Endothelial cell (in vitro differentiated cells): Measurements from ENCODE around the gene CYP27A1. TPM values are rescaled to one million over a fixed set of nuclear protein-coding genes. Genes with fewer than 3 reads are reported as not detected.

Source experiments
- DNase-seq: peaks from one replicate; pipeline ENCODE4 v3.0.0; 2021; ENCODE audit warnings: low spot score
- H3K27ac Mint-ChIP-seq: one replicate; pipeline ENCODE4 v1.8.0; 2021; ENCODE audit warnings: mixed read lengths, inconsistent platforms; ENCODE audit not compliant: unreplicated experiment
- H3K27me3 Mint-ChIP-seq: one replicate; pipeline ENCODE4 v1.8.0; 2021; ENCODE audit warnings: mild to moderate bottlenecking, moderate library complexity, mixed read lengths, inconsistent platforms; ENCODE audit not compliant: unreplicated experiment
- H3K36me3 Mint-ChIP-seq: one replicate; pipeline ENCODE4 v1.8.0; 2021; ENCODE audit warnings: mild to moderate bottlenecking, low read depth, mixed read lengths, inconsistent platforms; ENCODE audit not compliant: unreplicated experiment
- H3K4me1 Mint-ChIP-seq: one replicate; pipeline ENCODE4 v1.8.0; 2021; ENCODE audit warnings: mild to moderate bottlenecking, mixed read lengths, inconsistent platforms; ENCODE audit not compliant: unreplicated experiment
- H3K4me3 Mint-ChIP-seq: one replicate; pipeline ENCODE4 v1.8.0; 2021; ENCODE audit warnings: mild to moderate bottlenecking, mixed read lengths, inconsistent platforms; ENCODE audit not compliant: unreplicated experiment
- H3K9me3 Mint-ChIP-seq: one replicate; pipeline ENCODE4 v1.8.0; 2021; ENCODE audit warnings: mixed read lengths, inconsistent platforms; ENCODE audit not compliant: unreplicated experiment
- total RNA-seq: library from RNA; stranded (reverse); fragmentation: NEBNext Ultra II Directional; extraction: Animal tissue kit (Norgen Biotek cat#: 25700); gene quantifications from one replicate; pipeline ENCODE4 v1.2.1, GENCODE V29; 2021; ENCODE audit not compliant: unreplicated experiment
- TF ChIP-seq, protein P1 (sequence below): fragments of 200-600 bp; sonication (generic); IDR thresholded peaks from one replicate; pipeline ENCODE4 v1.5.0; 2021; ENCODE audit warnings: antibody characterized with exemption; ENCODE audit not compliant: unreplicated experiment

Gene CYP27A1
- total RNA-seq, 1 donor from 2014 or later, result 9.0 TPM

GRCh38 chr2:218746470-218746795, 35.5 kb upstream of the CYP27A1 start:
- Mint-ChIP-seq H3K4me1 (no peaks in the 10 kb centered on the region), H3K4me3 (no peak overlapping the region), H3K27ac (no peak overlapping the region), H3K9me3 (no peaks in the 10 kb centered on the region), H3K27me3 (peaks cover 3% of the 10 kb centered on the region), H3K36me3 (peaks cover 62% of the 10 kb centered on the region)
- no peak for DNase-seq
- TF ChIP-seq, protein P1, sequence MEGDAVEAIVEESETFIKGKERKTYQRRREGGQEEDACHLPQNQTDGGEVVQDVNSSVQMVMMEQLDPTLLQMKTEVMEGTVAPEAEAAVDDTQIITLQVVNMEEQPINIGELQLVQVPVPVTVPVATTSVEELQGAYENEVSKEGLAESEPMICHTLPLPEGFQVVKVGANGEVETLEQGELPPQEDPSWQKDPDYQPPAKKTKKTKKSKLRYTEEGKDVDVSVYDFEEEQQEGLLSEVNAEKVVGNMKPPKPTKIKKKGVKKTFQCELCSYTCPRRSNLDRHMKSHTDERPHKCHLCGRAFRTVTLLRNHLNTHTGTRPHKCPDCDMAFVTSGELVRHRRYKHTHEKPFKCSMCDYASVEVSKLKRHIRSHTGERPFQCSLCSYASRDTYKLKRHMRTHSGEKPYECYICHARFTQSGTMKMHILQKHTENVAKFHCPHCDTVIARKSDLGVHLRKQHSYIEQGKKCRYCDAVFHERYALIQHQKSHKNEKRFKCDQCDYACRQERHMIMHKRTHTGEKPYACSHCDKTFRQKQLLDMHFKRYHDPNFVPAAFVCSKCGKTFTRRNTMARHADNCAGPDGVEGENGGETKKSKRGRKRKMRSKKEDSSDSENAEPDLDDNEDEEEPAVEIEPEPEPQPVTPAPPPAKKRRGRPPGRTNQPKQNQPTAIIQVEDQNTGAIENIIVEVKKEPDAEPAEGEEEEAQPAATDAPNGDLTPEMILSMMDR, result no peak

GRCh38 chr2:218746960-218747359, 35.0 kb upstream of the CYP27A1 start:
- H3K4me3 Mint-ChIP-seq, result no peak overlapping the region
- no peaks in the 10 kb centered on the region for H3K9me3 Mint-ChIP-seq
- H3K27me3 Mint-ChIP-seq, result peaks cover 3% of the 10 kb centered on the region
- H3K27ac Mint-ChIP-seq, result no peak overlapping the region
- peaks cover 63% of the 10 kb centered on the region for H3K36me3 Mint-ChIP-seq
- H3K4me1 Mint-ChIP-seq, result no peaks in the 10 kb centered on the region
- TF ChIP-seq, protein P1, result no peak
- no peak for DNase-seq

DNA sequence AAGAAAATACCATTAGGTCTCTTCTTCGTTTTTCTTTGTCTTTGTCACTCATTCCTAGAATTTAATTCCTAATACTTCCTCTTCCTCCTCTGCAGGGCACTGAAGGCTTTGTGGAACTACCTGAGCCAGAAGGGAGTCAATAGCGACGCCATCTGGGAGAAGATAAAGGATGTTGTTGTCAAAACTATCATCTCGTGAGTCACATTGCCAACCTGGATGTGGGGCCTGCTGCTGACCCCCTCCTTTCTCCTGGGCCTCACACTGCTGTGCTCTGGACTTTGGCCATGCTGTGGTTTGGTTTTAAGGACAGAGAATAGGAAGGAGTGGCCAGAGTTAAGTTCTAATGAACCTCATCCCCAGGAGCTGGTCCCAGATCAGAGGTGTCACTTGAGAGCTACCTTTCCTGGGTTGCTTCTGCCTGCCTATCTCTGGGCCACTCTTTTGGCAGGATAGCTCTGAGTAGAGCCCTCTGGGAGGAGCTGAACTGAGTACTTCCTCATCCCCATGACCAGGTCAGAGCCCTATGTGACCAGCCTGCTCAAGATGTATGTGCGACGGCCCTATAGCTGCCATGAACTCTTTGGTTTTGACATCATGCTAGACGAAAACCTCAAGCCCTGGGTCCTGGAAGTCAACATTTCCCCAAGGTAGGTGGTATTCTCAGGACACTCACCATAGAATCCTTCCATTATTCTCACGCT, 33.1 kb upstream of the CYP27A1 start:
- Mint-ChIP-seq H3K9me3 (no peaks in the 10 kb centered on the region), H3K36me3 (peaks cover 71% of the 10 kb centered on the region), H3K27ac (peak overlapping the region; percentile 27), H3K4me3 (no peak overlapping the region), H3K4me1 (no peaks in the 10 kb centered on the region), H3K27me3 (peaks cover 3% of the 10 kb centered on the region)
- no peak for DNase-seq
- TF ChIP-seq, protein P1, result no peak

DNA sequence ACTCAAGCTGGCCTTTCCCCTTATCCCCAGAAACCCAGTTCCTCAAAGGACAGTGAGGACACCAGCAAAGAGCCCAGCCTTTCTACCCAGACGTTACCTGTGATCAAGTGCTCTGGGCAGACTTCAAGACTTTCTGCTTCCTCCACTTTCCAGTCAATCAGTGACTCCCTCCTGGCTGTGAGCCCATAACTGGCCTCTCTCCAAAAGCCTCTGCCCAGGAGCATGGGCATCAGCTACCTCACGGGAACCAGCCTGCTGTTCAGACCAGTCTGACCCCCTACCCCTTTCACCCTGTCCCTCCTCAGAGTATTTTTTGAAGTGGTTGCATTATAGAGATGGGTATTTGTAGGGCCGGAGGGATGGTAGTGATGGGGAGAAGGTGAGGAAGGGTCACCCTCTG, 27.7 kb upstream of the CYP27A1 start:
- no peak overlapping the region for H3K27ac Mint-ChIP-seq
- no peaks in the 10 kb centered on the region for H3K4me1 Mint-ChIP-seq
- H3K9me3 Mint-ChIP-seq, result no peaks in the 10 kb centered on the region
- H3K36me3 Mint-ChIP-seq, result peaks cover 56% of the 10 kb centered on the region
- H3K4me3 Mint-ChIP-seq, result no peak overlapping the region
- no peak for DNase-seq
- H3K27me3 Mint-ChIP-seq, result no peaks in the 10 kb centered on the region
- TF ChIP-seq, protein P1, result no peak

GRCh38 chr2:218754781-218755180, 27.2 kb upstream of the CYP27A1 start:
- Mint-ChIP-seq H3K27ac (no peak overlapping the region), H3K9me3 (no peaks in the 10 kb centered on the region), H3K4me3 (peak overlapping the region; percentile 52), H3K4me1 (no peaks in the 10 kb centered on the region), H3K27me3 (no peaks in the 10 kb centered on the region), H3K36me3 (peaks cover 53% of the 10 kb centered on the region)
- DNase-seq, result no peak
- TF ChIP-seq, protein P1, result no peak
